WTC11 (cell line): ENCODE data around the gene KRT27.

Experiments
- CREB1 ChIP-seq: sonication (generic); formaldehyde crosslinking; IDR thresholded peaks from 2 replicates; pipeline ENCODE4 v1.8.0; 2023; ENCODE audit warnings: mild to moderate bottlenecking, missing genetic modification reagents
- GABPB1 ChIP-seq: sonication (generic); formaldehyde crosslinking; IDR thresholded peaks from 2 replicates; pipeline ENCODE4 v1.8.1; 2023; ENCODE audit warnings: mild to moderate bottlenecking, missing genetic modification reagents
- SP1 ChIP-seq: sonication (generic); formaldehyde crosslinking; conservative IDR thresholded peaks from 2 replicates; pipeline ENCODE4 v1.8.1; 2022; ENCODE audit warnings: missing genetic modification reagents

- TF ChIP-seq CREB1 (CRISPR knock-in tag) (no peak), GABPB1 (no peak), SP1 (CRISPR knock-in tag) (no peak)
Observed at GRCh38 chr17:40824015-40824832, 41.9 kb upstream of the KRT27 start.
